Tibial nerve (tissue), 4 donors: Measurements from ENCODE around the gene TJP3. TPM values are rescaled to one million over a fixed set of nuclear protein-coding genes. Genes with fewer than 3 reads are reported as not detected.

Experiments used
- DNase-seq, 2 donors: peaks; one replicate each; pipeline ENCODE4 v3.0.0-alpha.2; 2019; ENCODE audit warnings: low spot score in 2 of 2
- H3K27ac ChIP-seq, 4 donors: fragments of 200-600 bp; sonication (generic) in 3 of 4; one replicate each; pipeline ENCODE4 v1.5.1; 2017 to 2019; ENCODE audit warnings: mild to moderate bottlenecking in 1 of 4
- H3K27me3 ChIP-seq, 2 donors: fragments of 200-600 bp; sonication (generic) in 1 of 2; one replicate each; pipeline versions ENCODE4 v1.5.1 to v1.6.0; 2017 to 2019
- H3K36me3 ChIP-seq, 3 donors: fragments of 200-600 bp; sonication (generic); one replicate each; pipeline ENCODE4 v1.5.1; 2018 to 2019
- H3K4me1 ChIP-seq, 4 donors: fragments of 200-600 bp; sonication (generic) in 3 of 4; one replicate each; pipeline ENCODE4 v1.5.1; 2017 to 2019
- H3K4me3 ChIP-seq, 4 donors: fragments of 200-600 bp; sonication (generic) in 3 of 4; one replicate each; pipeline ENCODE4 v1.5.1; 2017 to 2019; ENCODE audit warnings: mild to moderate bottlenecking in 1 of 4, moderate library complexity in 1 of 4
- H3K9me3 ChIP-seq, 4 donors: fragments of 200-600 bp; sonication (generic) in 3 of 4; one replicate each; pipeline ENCODE4 v1.5.1; 2017 to 2019
- CTCF ChIP-seq, 5 experiments: fragments of 200-600 bp in 3 of 5; fragments of 450-650 bp in 2 of 5; sonication (generic) in 3 of 5; IDR thresholded peaks; one replicate each; pipeline ENCODE4 v1.5.1; 2016 to 2019; ENCODE audit warnings: antibody characterized with exemption in 5 of 5, mild to moderate bottlenecking in 3 of 5, moderate library complexity in 2 of 5
- EP300 ChIP-seq, 2 donors: sonication (generic); formaldehyde crosslinking; IDR thresholded peaks; one replicate each; pipeline ENCODE4 v1.6.1; 2017; ENCODE audit warnings: antibody characterized with exemption in 2 of 2, mild to moderate bottlenecking in 1 of 2
- POLR2A ChIP-seq, 2 donors: fragments of 450-650 bp; IDR thresholded peaks; one replicate each; pipeline ENCODE4 v1.6.1; 2017; ENCODE audit warnings: antibody characterized with exemption in 2 of 2, mild to moderate bottlenecking in 2 of 2, moderate library complexity in 2 of 2
- WGBS, 2 donors: methylation state at CpG; one replicate each; pipeline ENCODE4 v1.1.5; 2018; 5-methylcytosine and 5-hydroxymethylcytosine counted together
- total RNA-seq, 4 donors: library from RNA; depleted of rRNA; stranded (reverse); fragments of >200 nt; gene quantifications; one replicate each; pipeline ENCODE4 v1.1.0, GENCODE V29; 2016

TJP3 gene
- total RNA-seq, 4 donors from 2014 or later, result 0.21 to 0.90 (median 0.22) TPM; not detected in 1

- Histone ChIP-seq H3K4me1 (peaks cover 0 to 16% (median 3%) of the 10 kb centered on the region in 4 donors), H3K4me3 (no peak overlapping the region), H3K27ac (no peak overlapping the region), H3K27me3 (no peaks in the 10 kb centered on the region), H3K36me3 (peaks cover 0 to 56% (median 14%) of the 10 kb centered on the region in 3 donors), H3K9me3 (no peaks in the 10 kb centered on the region)
- TF ChIP-seq POLR2A (IDR thresholded peaks at IDR 0.05) (no peak), CTCF (IDR thresholded peaks at IDR 0.05) (no peak), EP300 (IDR thresholded peaks at IDR 0.05) (no peak)
- DNase-seq, result no peak
- WGBS, 2 donors, result 93 to 95% methylated on average over 7 of the region's 7 CpGs
Observed at GRCh38 chr19:3766520-3766919, 58.3 kb downstream of the TJP3 start.

- TF ChIP-seq CTCF (IDR thresholded peaks at IDR 0.05), result no peak
- no peak for TF ChIP-seq POLR2A (IDR thresholded peaks at IDR 0.05)
- no peak for TF ChIP-seq EP300 (IDR thresholded peaks at IDR 0.05)
Observed at GRCh38 chr19:3767050-3767449, 58.9 kb downstream of the TJP3 start.

DNA sequence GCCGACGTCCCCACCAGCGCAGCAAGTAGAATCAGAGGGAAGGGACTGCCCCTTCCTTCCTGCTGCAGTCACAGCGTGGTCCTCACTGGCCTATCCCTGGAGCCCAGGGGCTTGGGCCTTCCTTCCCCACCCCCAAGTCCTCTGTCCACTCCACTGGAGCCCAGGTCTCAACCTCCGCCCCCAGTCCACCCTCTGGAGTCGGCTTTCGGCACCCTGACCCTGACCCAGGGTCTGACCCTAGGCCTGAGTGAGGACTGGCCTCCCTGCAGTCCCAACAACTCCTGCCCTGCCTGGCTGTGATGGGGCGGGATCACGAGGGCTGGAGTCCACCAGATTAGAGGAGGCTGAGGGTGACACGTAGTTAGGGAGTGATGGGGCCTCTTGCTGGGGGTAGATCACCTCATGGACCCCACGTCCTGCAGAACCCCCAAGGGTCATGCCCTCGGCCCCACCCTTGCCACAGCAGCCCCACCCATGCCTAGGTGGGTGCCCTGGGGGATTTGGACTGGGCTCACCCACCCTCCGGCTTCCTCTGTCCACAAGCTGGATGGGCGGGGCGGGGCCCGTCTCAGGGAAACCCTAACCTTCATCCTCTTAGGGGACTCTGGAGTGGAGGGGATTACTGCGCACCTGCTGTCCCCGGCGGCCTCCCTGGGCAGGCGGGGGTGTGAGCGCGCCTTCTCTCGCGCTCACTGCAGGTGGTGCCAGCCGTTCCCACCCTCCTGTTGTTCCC lies 60.0 kb downstream of the TJP3 start:
- TF ChIP-seq CTCF (IDR thresholded peaks at IDR 0.05), result no peak
- no peak for TF ChIP-seq EP300 (IDR thresholded peaks at IDR 0.05)
- TF ChIP-seq POLR2A (IDR thresholded peaks at IDR 0.05), result no peak
- H3K36me3 ChIP-seq, result peaks cover 0 to 56% (median 14%) of the 10 kb centered on the region in 3 donors

More at GRCh38 chr19:3767050-3767449, 58.9 kb downstream of the TJP3 start:
- no peaks in the 10 kb centered on the region for H3K27me3 ChIP-seq
- H3K4me3 ChIP-seq, result no peak overlapping the region
- 80 to 90% methylated on average over 1 to 23 of the region's 23 CpGs for WGBS, 2 donors
- peaks cover 0 to 56% (median 14%) of the 10 kb centered on the region in 3 donors for H3K36me3 ChIP-seq
- peaks cover 0 to 10% (median under 1%) of the 10 kb centered on the region in 4 donors for H3K4me1 ChIP-seq
- DNase-seq, result no peak
- no peak overlapping the region for H3K27ac ChIP-seq
- no peaks in the 10 kb centered on the region for H3K9me3 ChIP-seq

DNA sequence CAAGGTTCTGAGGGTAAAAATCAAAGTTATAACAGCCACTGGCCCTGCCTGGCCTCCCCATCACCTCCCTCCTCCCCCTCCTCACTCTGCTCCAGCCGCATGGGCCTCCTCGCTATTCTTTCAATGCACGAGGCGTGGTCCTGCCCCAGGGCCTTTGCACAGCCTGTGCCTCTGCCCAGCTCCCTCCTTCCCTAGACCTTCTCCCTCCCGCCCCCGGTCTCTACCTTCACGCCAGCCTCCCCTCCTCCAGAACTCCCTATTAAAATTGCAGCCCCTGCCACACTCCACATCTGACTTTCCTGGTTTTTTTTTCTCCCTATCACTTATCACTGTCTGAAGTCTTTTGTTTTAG lies 60.5 kb downstream of the TJP3 start:
- Histone ChIP-seq H3K4me1 (no peaks in the 10 kb centered on the region), H3K27me3 (no peaks in the 10 kb centered on the region), H3K36me3 (peaks cover 0 to 56% (median 14%) of the 10 kb centered on the region in 3 donors), H3K9me3 (no peaks in the 10 kb centered on the region), H3K27ac (no peak overlapping the region), H3K4me3 (no peak overlapping the region)
- no peak for TF ChIP-seq CTCF (IDR thresholded peaks at IDR 0.05)
- TF ChIP-seq EP300 (IDR thresholded peaks at IDR 0.05), result no peak
- TF ChIP-seq POLR2A (IDR thresholded peaks at IDR 0.05), result no peak
- 83 to 89% methylated on average over 7 of the region's 7 CpGs for WGBS, 2 donors
- DNase-seq, result no peak

More for the DNA sequence above, 60.0 kb downstream of the TJP3 start:
- Histone ChIP-seq H3K9me3 (no peaks in the 10 kb centered on the region), H3K4me1 (peaks cover 0 to 4% (median 0%) of the 10 kb centered on the region in 4 donors), H3K27me3 (no peaks in the 10 kb centered on the region), H3K4me3 (no peak overlapping the region), H3K27ac (no peak overlapping the region)
- WGBS, 2 donors, result 82 to 89% methylated on average over 21 to 22 of the region's 25 CpGs
- DNase-seq, result no peak

- Histone ChIP-seq H3K36me3 (peaks cover 0 to 56% (median 14%) of the 10 kb centered on the region in 3 donors), H3K9me3 (no peaks in the 10 kb centered on the region), H3K4me1 (no peaks in the 10 kb centered on the region), H3K27me3 (no peaks in the 10 kb centered on the region), H3K4me3 (no peak overlapping the region), H3K27ac (no peak overlapping the region)
- DNase-seq, result no peak
- 84 to 87% methylated on average over 5 to 13 of the region's 17 CpGs for WGBS, 2 donors
- TF ChIP-seq CTCF (IDR thresholded peaks at IDR 0.05) (no peak), POLR2A (IDR thresholded peaks at IDR 0.05) (no peak), EP300 (IDR thresholded peaks at IDR 0.05) (no peak)
Observed at GRCh38 chr19:3769494-3769893, 61.3 kb downstream of the TJP3 start.
